ENCODE data around the gene RHOT2.

The RHOT2 gene

GRCh38 chr16:658679-659571 lies 9.0 kb upstream of the RHOT2 start:
- no peak for TF ChIP-seq CTCF (IDR thresholded peaks at IDR 0.05; ENCODE audit: insufficient read depth, low read depth, low read length, missing control alignments)
- no peak overlapping the region for H3K4me3 ChIP-seq (ENCODE audit: low read depth, low read length)
- no peak for DNase-seq (ENCODE audit: low read depth)

DNA sequence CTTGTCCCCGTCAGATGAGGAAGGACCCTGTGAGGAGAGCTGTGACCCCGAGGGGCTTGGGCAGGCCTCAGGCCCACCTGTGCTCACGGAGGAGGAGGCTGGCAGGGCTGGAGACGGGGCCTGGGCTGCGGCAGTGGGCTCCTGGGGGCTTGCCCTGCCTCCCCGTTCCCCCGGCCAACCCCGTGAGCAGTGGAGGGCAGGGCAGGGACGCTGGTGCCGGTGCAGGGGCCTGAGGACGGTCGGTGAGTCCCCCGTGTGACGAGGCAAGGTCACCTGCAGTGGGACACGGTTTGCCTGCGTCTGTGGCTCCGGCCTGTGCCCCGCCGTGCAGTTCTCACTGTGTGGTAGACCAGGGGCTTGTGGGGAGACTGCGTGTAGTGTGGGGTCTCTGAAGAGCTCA lies 8.3 kb upstream of the RHOT2 start:
- DNase-seq (ENCODE audit: low read depth), result no peak
- no peak for TF ChIP-seq CTCF (IDR thresholded peaks at IDR 0.05; ENCODE audit: insufficient read depth, low read depth, low read length, missing control alignments)
- H3K4me3 ChIP-seq (ENCODE audit: low read depth, low read length), result no peak overlapping the region

DNA sequence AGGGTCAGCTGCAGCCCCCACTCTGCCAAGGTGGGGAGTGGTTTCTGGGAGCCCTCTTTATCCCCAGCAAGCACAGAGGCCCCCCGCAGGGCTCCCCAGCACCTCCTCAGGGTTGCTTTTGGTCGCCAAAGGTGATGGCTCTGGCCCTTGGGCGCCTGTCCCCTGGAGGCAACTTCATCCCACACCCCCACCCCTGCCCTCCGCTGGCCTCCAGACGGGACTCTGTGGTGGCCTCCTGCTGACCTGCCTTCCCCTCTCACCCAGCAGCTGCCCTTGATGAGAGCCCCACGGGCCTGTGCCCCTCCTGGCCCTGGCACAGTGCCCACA lies 7.8 kb upstream of the RHOT2 start:
- H3K4me3 ChIP-seq (ENCODE audit: low read depth, low read length), result no peak overlapping the region
- TF ChIP-seq CTCF (IDR thresholded peaks at IDR 0.05; ENCODE audit: insufficient read depth, low read depth, low read length, missing control alignments), result no peak

DNA sequence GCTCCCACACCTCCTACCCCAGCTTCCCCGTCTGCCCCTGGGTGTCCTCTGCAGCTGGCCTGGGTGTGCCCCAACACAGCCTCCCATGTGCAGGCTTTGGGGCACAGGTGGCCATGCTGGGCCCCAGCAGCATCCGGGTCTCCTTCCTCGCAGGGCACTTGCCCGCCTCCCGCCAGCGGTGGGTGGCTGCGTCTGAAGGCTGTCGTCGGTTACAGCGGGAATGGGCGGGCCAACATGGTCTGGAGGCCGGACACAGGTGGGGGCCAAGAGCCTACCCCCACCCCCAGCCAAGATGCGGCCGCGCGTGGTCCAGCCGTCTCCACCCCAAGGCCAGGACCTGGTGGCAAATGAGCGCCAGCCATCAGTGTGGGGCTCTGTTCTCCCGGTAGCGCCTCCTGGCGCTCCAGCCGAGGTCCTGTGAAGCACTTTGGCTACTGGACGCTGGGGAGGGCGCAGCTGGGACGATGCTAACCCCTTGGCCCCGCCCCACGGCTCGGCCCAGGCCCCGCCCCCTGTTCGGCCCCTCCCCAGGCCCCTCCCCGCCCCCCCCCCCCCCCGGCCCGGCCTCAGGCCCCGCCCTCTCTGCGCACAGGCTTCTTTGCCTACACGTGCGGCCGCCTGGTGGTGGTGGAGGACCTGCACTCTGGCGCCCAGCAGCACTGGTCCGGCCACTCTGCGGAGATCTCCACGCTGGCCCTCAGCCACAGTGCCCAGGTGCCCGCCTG lies 7.3 kb upstream of the RHOT2 start:
- peak; percentile 92 for DNase-seq (ENCODE audit: low read depth)
- TF ChIP-seq CTCF (IDR thresholded peaks at IDR 0.05; ENCODE audit: insufficient read depth, low read depth, low read length, missing control alignments), result peak; percentile 39

More for the DNA sequence above, 7.8 kb upstream of the RHOT2 start:
- no peak for DNase-seq (ENCODE audit: low read depth)

GRCh38 chr16:661184-661821 lies 6.6 kb upstream of the RHOT2 start:
- no peak overlapping the region for H3K4me3 ChIP-seq (ENCODE audit: low read depth, low read length)
- no peak for DNase-seq (ENCODE audit: low read depth)
- TF ChIP-seq CTCF (IDR thresholded peaks at IDR 0.05; ENCODE audit: insufficient read depth, low read depth, low read length, missing control alignments), result no peak

More for the DNA sequence above, 7.3 kb upstream of the RHOT2 start:
- no peak overlapping the region for H3K4me3 ChIP-seq (ENCODE audit: low read depth, low read length)

- TF ChIP-seq CTCF (IDR thresholded peaks at IDR 0.05; ENCODE audit: insufficient read depth, low read depth, low read length, missing control alignments), result no peak
- no peak overlapping the region for H3K4me3 ChIP-seq (ENCODE audit: low read depth, low read length)
- no peak for DNase-seq (ENCODE audit: low read depth)
Observed at GRCh38 chr16:662095-662494, 5.8 kb upstream of the RHOT2 start.
